HG03060 (cell line): Measurements from ENCODE around the gene ABCA7.
"Not testable (repeated sequence)": the region's sequence is repeated elsewhere in the genome, so short reads cannot be mapped to it uniquely, and the experiment has no call there.

Experiments
- ATAC-seq: cut with Tn5 transposase; IDR thresholded peaks from one replicate; pipeline ENCODE4 v1.9.1; 2021; ENCODE audit warnings: low read depth, moderate number of reproducible peaks; ENCODE audit not compliant: unreplicated experiment

The ABCA7 gene

DNA sequence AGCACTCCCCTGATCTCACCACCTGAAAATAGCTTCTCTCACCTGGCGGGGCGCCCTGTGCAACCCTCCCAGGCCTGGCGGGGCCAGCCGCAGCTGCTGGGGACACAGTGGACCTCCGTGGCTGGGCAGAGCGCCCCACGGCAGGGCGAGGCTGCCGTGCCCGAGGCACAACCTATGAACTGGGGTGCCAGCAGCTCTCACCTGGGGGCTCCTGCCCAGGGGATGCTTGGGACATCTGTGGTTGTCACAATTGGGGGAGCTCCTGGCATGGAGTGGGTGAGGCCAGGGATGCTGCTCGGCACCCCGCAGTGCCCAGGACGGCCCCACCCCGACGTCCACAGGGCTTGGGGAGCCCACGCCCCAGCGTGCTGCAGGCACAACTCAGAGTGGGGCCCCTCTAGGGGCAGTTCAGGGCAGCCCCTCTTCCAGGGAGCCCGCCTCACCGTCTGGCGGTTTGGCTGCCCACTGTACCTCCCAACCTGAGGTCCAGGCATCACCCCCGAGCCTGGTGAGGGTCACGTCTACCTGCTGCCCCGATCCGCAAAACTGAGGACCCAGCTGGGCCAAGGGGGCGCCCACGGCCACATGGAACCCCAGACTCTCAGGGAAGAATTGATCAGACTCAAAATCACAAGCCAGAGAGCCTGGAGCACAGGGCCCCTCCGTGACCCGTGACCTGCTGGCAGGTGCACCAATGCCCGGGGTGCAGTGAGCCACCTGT lies 24.7 kb upstream of the ABCA7 start:
- ATAC-seq, result no peak

GRCh38 chr19:1015782-1016646 lies 23.9 kb upstream of the ABCA7 start:
- no peak for ATAC-seq

GRCh38 chr19:1016647-1017114 lies 23.2 kb upstream of the ABCA7 start:
- ATAC-seq, result no peak

DNA sequence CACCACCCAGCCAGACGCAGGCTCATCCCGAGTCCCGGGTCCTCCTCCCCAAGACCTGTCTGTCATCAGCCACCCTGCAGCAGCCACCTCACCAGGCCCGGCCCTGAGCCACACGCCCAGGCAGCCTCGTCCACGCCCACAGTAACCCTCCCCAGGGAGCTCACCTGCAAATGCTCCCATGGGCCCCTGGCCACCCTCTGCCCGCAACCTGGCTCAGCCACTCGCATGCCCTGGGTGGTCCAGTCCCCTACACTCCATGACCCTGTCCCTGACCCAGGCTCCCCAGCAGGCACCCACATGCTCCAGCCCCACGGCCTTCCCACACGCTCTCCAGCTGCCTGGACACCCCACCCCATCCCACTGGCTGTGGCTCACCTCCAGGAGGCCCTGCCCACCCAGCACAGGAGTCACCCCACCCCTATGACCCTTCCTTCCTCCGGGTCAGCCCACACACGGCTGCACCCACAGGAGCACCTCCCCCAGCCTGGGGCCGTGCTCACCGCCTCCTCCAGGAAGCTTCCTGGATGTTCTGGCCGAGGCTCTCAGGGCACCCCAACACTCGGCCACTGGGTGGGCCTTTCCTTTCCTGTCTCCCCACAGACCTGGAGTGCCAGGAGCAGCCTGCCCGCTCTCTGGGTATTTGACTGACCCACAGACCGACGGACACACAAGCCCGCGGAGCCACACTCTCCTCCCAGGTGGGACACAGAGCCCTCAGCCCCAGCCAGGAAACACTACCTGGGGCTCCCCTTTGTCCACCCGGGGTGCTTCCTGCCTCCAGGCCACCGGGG lies 22.6 kb upstream of the ABCA7 start:
- ATAC-seq, result no peak

DNA sequence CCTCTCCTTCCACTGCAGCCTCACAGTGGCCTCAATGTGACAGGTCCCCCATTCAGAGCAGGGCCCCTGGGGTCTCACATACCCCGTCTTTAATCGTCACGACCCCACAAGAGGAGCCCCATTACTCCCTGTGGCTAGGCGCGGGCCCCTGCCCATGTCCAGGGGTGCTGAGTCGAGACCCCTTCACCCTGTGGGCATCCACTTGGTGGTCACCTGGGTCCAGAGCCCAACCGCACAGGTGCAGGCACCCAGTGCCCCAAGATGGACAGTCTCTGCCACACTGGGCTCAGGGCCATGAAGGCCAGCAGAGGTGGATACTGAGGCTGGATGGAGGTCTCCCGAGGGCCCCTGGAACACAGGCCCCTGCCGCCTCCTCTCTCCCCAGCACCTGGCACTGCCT lies 22.0 kb upstream of the ABCA7 start:
- no peak for ATAC-seq

- no peak for ATAC-seq
These were observed 21.5 kb upstream of the ABCA7 start for GRCh38 chr19:1018393-1018792.

DNA sequence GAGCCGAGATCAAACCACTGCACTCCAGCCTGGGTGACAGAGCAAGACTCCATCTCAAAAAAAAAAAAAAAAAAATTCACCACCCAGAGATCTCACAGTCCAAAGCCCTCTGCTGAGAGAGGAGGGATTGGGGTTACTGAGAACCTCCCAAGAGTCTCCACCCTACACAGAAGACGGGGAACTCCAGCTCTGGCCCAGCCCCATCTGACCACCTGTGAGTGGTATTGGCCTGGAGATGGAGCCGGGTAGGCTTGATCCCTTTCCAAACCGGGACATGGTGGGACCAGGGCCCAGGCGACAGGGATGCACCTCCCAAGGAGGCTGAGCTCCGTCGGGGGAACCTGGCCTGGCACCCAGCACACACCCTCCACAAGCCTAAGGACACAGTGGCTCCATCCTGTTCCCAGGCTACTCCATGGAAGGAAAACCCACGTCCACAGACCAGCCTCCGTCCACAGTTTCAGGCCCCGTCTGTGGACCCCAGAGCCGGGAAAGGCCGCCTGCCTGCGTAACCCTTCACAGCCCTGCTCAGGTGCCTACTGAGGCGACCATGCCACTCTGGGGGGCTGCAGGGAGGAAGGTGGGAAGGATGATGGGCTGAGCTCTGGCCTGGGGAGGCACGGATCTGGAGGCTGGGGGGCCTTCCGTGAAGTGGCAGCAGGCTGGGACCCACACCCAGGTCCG lies 20.8 kb upstream of the ABCA7 start:
- ATAC-seq, result no peak

GRCh38 chr19:1019616-1019961 lies 20.3 kb upstream of the ABCA7 start:
- ATAC-seq, result no peak

GRCh38 chr19:1019980-1020867 lies 19.7 kb upstream of the ABCA7 start:
- no peak for ATAC-seq

GRCh38 chr19:1020868-1021425 lies 19.0 kb upstream of the ABCA7 start, which contains the start of gene TMEM259:
Gene TMEM259, minus strand, starts transcription at chr19:1021123. Its CDS starts 127 bp downstream, at chr19:1020996.
- ATAC-seq, result peak; percentile 55

GRCh38 chr19:1023883-1024188 lies 16.1 kb upstream of the ABCA7 start:
- not testable (repeated sequence) for ATAC-seq

GRCh38 chr19:1025080-1025479 lies 14.8 kb upstream of the ABCA7 start:
- ATAC-seq, result not testable (repeated sequence)

- ATAC-seq, result no peak
These were observed 13.7 kb upstream of the ABCA7 start, which contains the start of gene CNN2 for GRCh38 chr19:1025960-1026782. Gene CNN2, plus strand, starts transcription at chr19:1026608. Its CDS starts 54 bp downstream, at chr19:1026662.

- no peak for ATAC-seq
These were observed 12.9 kb upstream of the ABCA7 start for GRCh38 chr19:1026783-1027649.

DNA sequence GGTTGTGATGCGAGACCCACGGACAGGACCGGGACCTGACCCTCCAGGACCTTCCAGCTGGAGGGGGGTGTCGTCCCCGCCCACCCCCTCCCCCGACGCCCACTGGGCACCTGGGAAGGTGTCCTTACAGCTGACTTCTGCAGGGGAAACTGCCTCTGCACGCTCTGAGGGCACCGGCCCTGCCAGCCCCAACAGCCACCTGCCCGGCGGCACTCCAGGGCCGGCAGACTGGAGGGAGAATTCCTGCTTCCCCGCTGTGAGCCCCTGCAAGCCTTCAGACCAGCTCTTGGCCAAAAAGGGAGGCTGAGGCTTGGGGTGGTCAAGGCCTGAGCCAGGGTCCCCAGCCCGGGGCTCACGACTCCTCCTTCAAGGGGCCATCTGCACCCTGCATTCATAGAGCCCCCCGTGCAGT lies 12.3 kb upstream of the ABCA7 start:
- ATAC-seq, result no peak

- ATAC-seq, result no peak
These were observed 11.6 kb upstream of the ABCA7 start for GRCh38 chr19:1028062-1028926.
